ENCODE data around the gene SPSB2. TPM values are rescaled to one million over a fixed set of nuclear protein-coding genes. Genes with fewer than 3 reads are reported as not detected.
"Not testable (repeated sequence)": the region's sequence is repeated elsewhere in the genome, so short reads cannot be mapped to it uniquely, and the experiment has no call there.

The SPSB2 gene
- total and polyA plus RNA-seq, 11 donors: 2.3 to 6.6 (median 3.5) TPM

DNA sequence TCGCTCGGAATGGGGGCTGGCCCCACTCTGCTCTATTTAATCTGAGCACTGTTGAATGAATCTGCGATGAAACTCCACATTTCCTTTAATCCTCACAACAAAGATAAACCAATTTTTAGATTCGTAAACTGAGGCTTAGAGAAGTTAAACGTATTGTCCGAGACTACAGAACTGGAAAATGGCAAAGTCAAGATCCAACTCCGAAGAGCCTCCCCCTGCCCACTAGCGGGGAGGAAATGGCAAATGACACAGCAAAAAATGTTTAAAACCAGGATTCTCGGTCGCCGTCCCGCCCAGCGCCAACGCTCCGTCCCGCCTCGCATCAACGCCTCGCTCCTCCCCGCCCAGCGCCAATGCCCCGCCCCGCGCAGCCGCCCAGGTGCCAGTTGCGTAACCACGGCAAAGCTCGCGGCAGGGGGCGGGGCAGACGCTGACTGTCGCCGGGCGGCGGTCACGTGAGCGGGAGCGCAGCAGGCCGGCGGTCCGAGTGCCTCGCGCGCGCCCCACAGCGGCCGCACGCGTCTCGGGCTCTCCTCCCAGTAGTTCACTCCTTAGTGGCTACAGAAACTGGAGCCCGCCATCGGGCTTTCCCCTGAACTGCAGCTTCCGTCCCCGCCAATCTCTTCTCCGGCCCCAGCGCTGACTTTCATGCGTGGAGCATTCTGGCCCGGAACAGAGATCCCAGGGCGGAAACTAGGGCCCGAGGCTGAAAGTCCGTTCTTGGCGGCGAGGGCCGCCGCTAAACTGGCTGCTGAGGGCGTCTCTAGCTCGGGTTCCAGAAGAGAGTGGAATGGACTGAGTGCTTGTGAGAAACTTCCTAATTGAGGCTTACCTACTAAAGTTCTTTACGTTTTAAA is 17.9 kb upstream of the SPSB2 start:
- Histone ChIP-seq H3K4me3 (peak overlapping the region; percentile 4 to 70 (median 57)), H3K27me3 (no peaks in the 10 kb centered on the region), H3K9me3 (no peaks in the 10 kb centered on the region), H3K4me1 (peaks cover 0 to 14% (median 6%) of the 10 kb centered on the region in 12 donors), H3K27ac (peak overlapping the region; percentile 66 to 97 (median 90)), H3K36me3 (no peaks in the 10 kb centered on the region)
- ATAC-seq (peak; percentile 88 to 99 (median 98)), DNase-seq (peak; percentile 98 to 100 (median 99))
- WGBS, 4 donors: 2 to 4% (median 2%) methylated on average over 40 to 68 of the region's 68 CpGs
- TF ChIP-seq, protein P1, sequence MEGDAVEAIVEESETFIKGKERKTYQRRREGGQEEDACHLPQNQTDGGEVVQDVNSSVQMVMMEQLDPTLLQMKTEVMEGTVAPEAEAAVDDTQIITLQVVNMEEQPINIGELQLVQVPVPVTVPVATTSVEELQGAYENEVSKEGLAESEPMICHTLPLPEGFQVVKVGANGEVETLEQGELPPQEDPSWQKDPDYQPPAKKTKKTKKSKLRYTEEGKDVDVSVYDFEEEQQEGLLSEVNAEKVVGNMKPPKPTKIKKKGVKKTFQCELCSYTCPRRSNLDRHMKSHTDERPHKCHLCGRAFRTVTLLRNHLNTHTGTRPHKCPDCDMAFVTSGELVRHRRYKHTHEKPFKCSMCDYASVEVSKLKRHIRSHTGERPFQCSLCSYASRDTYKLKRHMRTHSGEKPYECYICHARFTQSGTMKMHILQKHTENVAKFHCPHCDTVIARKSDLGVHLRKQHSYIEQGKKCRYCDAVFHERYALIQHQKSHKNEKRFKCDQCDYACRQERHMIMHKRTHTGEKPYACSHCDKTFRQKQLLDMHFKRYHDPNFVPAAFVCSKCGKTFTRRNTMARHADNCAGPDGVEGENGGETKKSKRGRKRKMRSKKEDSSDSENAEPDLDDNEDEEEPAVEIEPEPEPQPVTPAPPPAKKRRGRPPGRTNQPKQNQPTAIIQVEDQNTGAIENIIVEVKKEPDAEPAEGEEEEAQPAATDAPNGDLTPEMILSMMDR (IDR thresholded peaks at IDR 0.05): peak; percentile 79 to 99 (median 95)
- peak in 1 of 2 donors; percentile 84 for TF ChIP-seq POLR2A (IDR thresholded peaks at IDR 0.05)
- intact Hi-C loops (cut with DNase I): loop anchor here in 3 of 10 donors (1.0 to 2.0 kb wide), 2 partner anchors 18 kb away; partner anchors contain the start of gene SPSB2 (in 3 of the 3)

DNA sequence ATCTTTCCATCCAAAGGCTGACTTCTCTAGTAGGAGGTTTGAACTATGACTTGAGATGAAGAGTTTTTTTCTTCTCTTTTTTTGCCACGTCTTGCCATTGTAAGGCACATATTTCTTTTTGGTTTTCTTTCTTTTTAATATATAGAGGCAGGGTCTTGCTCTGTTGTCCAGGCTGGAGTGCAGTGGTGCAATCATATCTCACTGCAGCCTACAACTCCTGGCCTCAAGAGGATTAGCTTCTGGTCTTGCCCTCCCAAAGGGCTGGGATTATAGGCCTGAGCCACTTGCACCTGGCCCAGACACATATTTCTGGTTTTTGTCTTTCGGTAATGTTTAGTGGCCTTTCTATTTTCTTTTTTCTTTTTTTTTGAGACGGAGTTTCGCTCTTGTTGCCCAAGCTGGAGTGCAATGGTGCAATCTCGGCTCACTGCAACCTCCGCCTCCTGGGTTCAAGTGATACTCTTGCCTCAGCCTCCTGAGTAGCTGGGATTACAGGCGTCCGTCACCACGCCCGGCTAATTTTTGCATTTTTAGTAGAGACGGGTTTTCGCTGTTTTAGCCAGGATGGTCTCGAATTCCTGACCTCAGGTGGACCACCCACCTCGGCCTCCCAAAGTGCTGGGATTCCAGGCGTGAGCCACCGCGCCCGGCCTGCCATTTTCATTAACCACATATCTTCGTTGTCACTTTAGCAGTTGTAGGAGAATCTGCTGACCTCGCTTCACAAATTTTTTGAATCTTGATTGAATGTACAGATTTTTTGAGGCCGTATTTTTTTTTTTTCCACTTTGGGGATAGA is 16.9 kb upstream of the SPSB2 start:
- not testable (repeated sequence) for H3K36me3 ChIP-seq, H3K27me3 ChIP-seq, DNase-seq, ATAC-seq, H3K9me3 ChIP-seq
- Histone ChIP-seq H3K4me3 (peak overlapping the region in 3 of 12 donors; percentile 55 to 66 (median 63)), H3K27ac (peak overlapping the region in 11 of 12 donors; percentile 74 to 97 (median 89)), H3K4me1 (peaks cover 0 to 14% (median 6%) of the 10 kb centered on the region in 12 donors)
- WGBS, 4 donors: 94 to 96% (median 95%) methylated on average over 21 of the region's 21 CpGs
- intact Hi-C loops (cut with DNase I): loop anchor here in 1 of 10 donors (2.0 kb wide), 1 partner anchor 17 kb away; the partner anchor contains the start of gene SPSB2

DNA sequence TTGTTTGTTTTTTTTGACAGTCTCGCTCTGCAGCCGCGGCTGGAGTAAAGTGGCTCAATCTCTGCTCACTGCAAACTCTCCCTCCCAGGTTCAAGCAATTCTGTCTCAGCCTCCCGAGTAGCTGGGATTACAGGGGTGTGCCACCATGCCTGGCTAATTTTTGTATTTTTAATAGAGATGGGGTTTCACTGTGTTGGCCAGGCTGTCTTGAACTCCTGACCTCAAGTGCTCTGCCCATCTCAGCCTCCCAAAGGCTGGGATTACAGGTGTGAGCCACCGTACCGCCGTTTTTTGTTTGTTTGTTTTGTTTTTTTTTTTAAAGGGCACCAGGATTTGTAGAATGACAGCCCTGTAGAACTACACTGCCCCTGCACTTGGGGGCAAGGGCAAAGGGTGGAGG is 15.7 kb upstream of the SPSB2 start:
- H3K36me3 ChIP-seq: peaks cover 0 to 17% (median 11%) of the 10 kb centered on the region in 9 donors
- 67 to 89% (median 84%) methylated on average over 7 of the region's 7 CpGs for WGBS, 4 donors
- DNase-seq; H3K27ac ChIP-seq; H3K4me3 ChIP-seq; intact Hi-C loops (cut with DNase I); H3K9me3 ChIP-seq; ATAC-seq; H3K27me3 ChIP-seq: not testable (repeated sequence)
- H3K4me1 ChIP-seq: peaks cover 0 to 14% (median 6%) of the 10 kb centered on the region in 12 donors

DNA sequence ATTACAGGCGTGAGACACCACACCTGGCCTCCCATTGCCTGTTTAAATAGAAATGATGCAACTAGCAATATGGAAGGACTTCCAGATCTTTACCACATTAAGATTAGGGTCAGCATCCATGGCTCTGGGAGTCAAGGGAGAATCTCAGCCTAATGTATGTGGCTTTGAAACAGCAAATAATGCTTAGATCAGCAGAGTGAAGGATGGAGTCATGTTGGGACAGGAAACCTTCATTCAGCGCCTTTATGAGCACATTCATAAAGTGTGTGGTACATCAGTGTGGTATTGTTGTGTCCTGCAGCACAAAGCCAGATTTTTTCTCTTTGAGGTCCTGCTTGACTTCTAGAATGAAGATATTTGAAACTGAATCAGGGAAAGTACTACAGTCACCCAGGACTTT is 15.3 kb upstream of the SPSB2 start:
- DNase-seq (no peak), ATAC-seq (no peak)
- no peaks in the 10 kb centered on the region for H3K27me3 ChIP-seq
- H3K4me3 ChIP-seq: no peak overlapping the region
- WGBS, 4 donors: 87 to 93% (median 91%) methylated on average over 2 of the region's 2 CpGs
- intact Hi-C loops (cut with DNase I): no loop called here
- TF ChIP-seq POLR2A (IDR thresholded peaks at IDR 0.05): no peak
- TF ChIP-seq, protein P1 (IDR thresholded peaks at IDR 0.05): no peak
- H3K27ac ChIP-seq: no peak overlapping the region
- H3K4me1 ChIP-seq: peaks cover 0 to 14% (median 6%) of the 10 kb centered on the region in 12 donors
- peaks cover 0 to 20% (median 14%) of the 10 kb centered on the region in 9 donors for H3K36me3 ChIP-seq
- no peaks in the 10 kb centered on the region for H3K9me3 ChIP-seq

Data from heart left ventricle (tissue), 16 donors.